H1 (cell line): ENCODE data around the gene TRAPPC2L. TPM values are rescaled to one million over a fixed set of nuclear protein-coding genes. Genes with fewer than 3 reads are reported as not detected.
A peak's percentile ranks its signal among the peaks of the same experiment; 100 is the strongest.

Experiments
- CHD7 ChIP-seq: fragments of 300-600 bp; sonication (generic); IDR thresholded peaks from 2 replicates; pipeline ENCODE4 v1.7.1; 2012; ENCODE audit warnings: low read length, moderate library complexity, mild to moderate bottlenecking, inconsistent platforms; ENCODE audit not compliant: insufficient replicate concordance
- CTCF ChIP-seq, 3 experiments: IDR thresholded peaks; 1 replicate in 2 of 3; 2 replicates in 1 of 3; pipeline versions ENCODE4 v1.5.1 to v1.6.1; 2011; ENCODE audit warnings: low read length in 3 of 3, mild to moderate bottlenecking in 3 of 3, inconsistent platforms in 2 of 3, low read depth in 1 of 3, moderate library complexity in 1 of 3; ENCODE audit not compliant: insufficient read depth in 1 of 3; ENCODE audit errors: control extremely low read depth in 1 of 3
- GABPA ChIP-seq: IDR thresholded peaks from 2 replicates; pipeline ENCODE4 v1.6.1; 2011; ENCODE audit warnings: mild to moderate bottlenecking, low read length, moderate library complexity, borderline replicate concordance; ENCODE audit not compliant: insufficient read depth
- MAFK ChIP-seq: IDR thresholded peaks from 2 replicates; pipeline ENCODE4 v1.6.1; 2012; ENCODE audit warnings: low read depth, mild to moderate bottlenecking, improper control_type of control experiment, low read length
- PHF8 ChIP-seq: fragments of 200-600 bp; sonication (generic); conservative IDR thresholded peaks from 2 replicates; pipeline ENCODE4 v1.7.1; 2012; ENCODE audit warnings: low read depth, mild to moderate bottlenecking, inconsistent platforms, low read length, moderate library complexity
- RAD21 ChIP-seq, 2 experiments: IDR thresholded peaks in 1 of 2; conservative IDR thresholded peaks in 1 of 2; 2 replicates each; pipeline ENCODE4 v1.6.1; 2011; ENCODE audit warnings: low read depth in 2 of 2, low read length in 2 of 2, improper control_type of control experiment in 1 of 2, inconsistent platforms in 1 of 2, mild to moderate bottlenecking in 1 of 2, moderate library complexity in 1 of 2
- SUZ12 ChIP-seq: fragments of 200-600 bp; sonication (generic); IDR thresholded peaks from 2 replicates; pipeline ENCODE4 v1.6.1; 2012; ENCODE audit warnings: mild to moderate bottlenecking, inconsistent platforms, low read length, moderate library complexity, mixed read lengths
- polyA plus RNA-seq, 7 experiments: library from polyadenylated mRNA; depleted of rRNA in 3 of 7; stranded (reverse) in 5 of 7; unstranded in 2 of 7; fragments of >200 nt in 5 of 7; fragments of 200-250 nt in 2 of 7; gene quantifications; 1 replicate in 5 of 7; 2 replicates in 1 of 7; 4 replicates in 1 of 7; pipeline versions ENCODE4 v1.2.1 to v1.2.3, GENCODE V29; 2011 to 2013; ENCODE audit warnings: missing spikeins in 2 of 7, mixed read lengths in 2 of 7
- total RNA-seq: library from RNA; stranded (reverse); fragmentation: NEBNext Ultra II Directional; extraction: Animal tissue kit (Norgen Biotek cat#: 25700); gene quantifications from 2 replicates; pipeline ENCODE4 v1.2.1, GENCODE V29; 2021

Gene TRAPPC2L
- total and polyA plus RNA-seq, 2 of the 8 experiments (the other 6 are each of a cell fraction or from before 2014, with no cell fraction given): 98.7 to 133 TPM

- TF ChIP-seq CHD7 (no peak), MAFK (no peak), RAD21 (IDR thresholded peaks at IDR 0.05 in 1 of 2, conservative IDR thresholded peaks at IDR 0.05 in 1 of 2; ENCODE audit: low read depth in 2 of 2, low read length in 2 of 2) (peak in 1 of 2 experiments; percentile 29; a peak in 1 of 4 replicates), CTCF (IDR thresholded peaks at IDR 0.05; ENCODE audit: control extremely low read depth in 1 of 3, insufficient read depth in 1 of 3, low read depth in 1 of 3, low read length in 3 of 3) (peak in 2 of 3 experiments; percentile 35 to 47; a peak in 2 of 4 replicates), GABPA (peak; percentile 62; the same call in 1 of the 2 replicates), SUZ12 (no peak), PHF8 (no peak)
Observed at GRCh38 chr16:88844419-88845036, 12.4 kb upstream of the TRAPPC2L start (continued).
